Stimulated activated CD4-positive, alpha-beta T cell treated with anti-CD3 and anti-CD28 coated beads, Interleukin-1b, Interleukin-23, amount 100 ng/mL, for 1 hour (primary cell): ENCODE measurements around the gene TP63.

ENCODE experiments used
- DNase-seq, 2 donors: peaks; one replicate each; pipeline ENCODE4 v3.0.0-alpha.2; 2020; ENCODE audit warnings: low read depth in 2 of 2

Gene TP63

DNA sequence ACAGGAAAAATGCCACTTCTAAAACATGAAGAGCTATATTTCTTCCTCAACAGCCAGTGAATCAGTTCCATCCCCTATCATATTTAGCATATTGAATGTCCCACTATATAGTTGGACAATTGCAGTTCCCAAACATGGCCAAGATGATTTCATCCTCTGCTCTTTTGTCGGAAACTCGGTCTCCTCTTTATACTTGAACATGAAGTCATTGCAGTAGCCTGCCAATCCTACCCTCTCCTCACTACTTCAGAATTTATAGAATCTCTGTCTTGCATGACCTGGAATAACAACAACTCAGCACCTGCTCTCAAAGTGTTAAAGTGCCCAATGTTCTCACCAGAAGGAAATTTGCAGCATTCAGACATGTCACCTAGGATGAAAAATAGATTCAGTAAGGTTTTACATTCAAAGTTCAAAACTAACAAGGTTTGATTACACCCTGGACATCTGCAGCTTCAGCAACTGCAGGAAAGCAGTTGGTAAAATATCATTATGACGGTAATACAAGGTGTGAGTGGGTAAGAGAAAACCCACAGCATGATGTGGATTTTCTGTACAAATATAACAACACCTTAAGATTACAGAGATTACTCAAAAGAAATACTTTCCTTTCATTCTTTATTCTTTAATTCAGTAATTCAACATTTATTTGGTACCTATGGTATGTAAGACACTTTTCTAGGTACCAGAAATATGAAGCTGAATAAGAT is 52.5 kb downstream of the TP63 start:
- DNase-seq = no peak

DNA sequence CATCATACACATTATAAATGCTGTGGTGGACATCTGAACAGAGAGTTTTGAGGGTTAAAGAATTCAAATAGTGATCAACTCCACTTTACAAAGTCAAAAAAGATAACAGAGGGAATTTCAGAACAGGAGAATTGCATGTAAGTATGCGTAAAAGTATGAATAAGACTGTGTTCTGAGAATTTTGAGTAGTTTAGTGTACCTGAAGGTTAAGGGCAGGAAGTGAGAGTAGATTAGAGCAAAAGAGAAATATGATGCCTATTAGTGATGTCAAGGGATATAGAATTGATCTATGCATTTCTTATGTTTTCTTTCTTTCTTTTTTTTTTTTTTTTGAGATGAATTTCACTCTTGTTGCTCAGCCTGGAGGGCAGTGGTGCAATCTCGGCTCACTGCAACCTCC is 53.1 kb downstream of the TP63 start:
- DNase-seq = no peak

DNA sequence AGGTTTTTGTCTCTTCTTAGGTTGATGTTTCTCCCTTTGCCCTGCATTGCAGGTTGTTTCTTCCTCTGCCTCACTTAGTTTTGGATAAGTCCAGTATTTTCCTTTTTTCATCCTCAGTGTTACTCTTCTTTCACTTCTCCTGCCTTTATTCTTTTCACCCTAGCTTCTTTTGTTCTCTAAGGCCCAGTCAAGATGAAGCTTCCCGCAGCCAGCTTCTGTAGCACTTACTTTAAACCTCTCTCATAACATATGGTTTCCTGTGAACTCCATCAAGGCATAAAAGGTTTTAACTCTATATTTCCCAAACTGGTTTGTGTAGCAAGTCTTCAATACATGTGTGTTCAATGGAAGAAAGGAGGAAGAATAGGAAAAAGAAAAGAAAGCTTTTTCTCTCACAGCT is 54.1 kb downstream of the TP63 start:
- no peak for DNase-seq

DNA sequence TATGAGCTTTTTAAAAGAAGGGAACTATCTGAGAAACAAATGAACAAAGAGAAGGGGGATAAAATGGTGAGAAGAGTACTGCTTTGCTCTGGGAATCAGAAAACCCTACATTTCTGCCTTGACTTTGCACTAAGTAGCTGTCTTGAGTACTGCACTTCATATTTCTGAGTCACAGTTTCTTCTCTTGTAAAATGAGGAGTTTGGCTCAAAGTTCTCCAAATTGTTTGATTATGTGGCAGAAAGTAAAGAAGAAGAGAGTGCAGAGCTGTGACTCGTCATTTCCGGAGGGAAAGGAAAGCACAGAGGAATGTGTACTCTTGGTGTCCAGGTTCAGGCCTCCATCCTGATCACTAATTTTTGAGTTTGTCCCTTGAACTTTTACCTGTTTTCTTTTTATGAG is 54.7 kb downstream of the TP63 start:
- no peak for DNase-seq

DNA sequence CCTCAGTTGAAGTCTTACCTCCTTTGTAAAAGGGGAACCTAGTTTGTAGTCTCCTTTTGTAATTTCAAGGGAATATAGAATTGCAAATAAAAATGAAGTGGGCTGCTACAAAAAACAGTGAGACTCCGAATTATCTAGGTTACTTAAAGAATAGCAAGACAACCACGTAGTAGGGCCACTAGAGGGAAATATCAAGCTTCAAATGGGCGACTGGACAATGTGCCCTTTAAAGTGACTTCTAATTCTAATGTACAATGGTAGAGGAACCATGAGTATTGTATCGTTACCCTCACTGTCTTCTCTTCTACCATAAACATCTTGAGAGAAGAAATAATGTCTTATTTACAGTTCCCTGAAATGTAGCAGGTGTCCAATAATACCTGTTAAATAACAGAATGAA is 56.3 kb downstream of the TP63 start:
- no peak for DNase-seq

DNA sequence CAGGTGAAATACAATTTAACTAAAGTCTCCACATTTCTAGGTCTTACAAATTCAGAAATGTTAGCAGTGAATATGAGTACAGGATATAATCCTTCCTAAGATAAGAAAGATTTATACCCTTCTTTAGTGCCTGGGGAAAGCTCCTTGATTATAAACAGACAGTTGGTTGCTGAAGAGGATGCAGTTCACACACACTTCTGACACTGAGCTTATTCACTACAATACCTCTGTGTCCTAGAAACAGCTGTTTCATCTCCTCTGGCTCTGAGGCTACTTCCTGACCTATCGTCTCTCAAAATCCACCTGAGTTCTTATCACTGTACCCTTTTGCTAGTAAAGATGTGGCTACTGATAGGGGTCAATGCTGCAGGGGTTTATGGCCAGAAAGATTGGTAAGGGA is 57.1 kb downstream of the TP63 start:
- no peak for DNase-seq

DNA sequence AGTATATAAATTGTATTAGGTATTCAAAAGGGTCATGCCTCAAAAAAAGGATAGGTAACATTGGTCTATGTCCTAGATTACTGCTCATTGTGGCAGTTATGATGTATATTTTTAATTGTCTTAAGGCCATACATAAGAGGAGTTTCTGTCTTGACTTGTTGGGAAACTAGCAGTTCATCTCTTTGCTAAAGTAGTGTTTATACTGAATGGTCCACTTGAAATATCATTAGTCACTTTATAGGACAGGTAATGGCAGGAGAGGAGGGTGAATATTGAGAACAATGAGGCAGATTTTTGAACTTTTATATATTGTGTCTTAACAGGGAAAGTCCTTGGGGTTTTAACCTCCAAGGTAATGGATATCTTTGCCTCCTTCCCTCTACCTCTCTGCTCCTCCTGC is 58.4 kb downstream of the TP63 start:
- DNase-seq = no peak

DNA sequence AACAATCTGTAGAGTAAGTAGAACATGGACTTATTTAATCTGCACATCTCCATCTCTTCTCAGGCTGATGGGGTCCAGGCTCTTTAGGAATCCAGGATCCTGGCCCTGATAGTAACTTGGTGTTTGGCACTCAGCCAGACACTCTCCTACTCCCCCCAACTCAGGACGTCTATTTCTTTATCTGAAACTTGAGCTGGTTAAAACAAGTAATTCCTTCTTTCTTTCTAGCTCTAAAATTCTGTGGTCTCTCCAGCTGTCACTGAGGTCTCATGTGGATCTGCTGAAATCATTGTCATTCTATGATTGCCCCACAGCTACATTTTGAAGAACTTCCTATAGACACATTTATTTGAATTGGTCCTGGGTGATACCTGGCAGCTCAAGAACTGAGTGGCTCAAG is 59.0 kb downstream of the TP63 start:
- no peak for DNase-seq

DNA sequence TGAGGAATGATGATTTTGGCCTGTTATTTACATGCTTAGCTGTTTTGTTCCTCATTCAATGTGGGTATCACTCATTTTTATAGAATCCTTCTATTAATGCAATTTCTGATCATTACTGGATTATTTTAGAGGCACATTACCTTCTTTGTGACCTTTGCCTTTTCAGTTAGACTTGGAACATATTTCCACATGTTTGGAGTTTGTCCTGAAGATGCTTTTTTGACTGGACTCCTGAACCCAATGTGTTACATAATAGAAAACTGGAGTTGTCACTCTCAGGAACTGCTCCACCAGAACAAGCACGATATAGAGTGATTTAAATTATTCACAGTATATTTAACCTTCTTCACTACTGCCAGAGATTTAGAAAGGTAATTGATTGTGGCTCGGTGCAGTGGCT is 59.5 kb downstream of the TP63 start:
- no peak for DNase-seq

DNA sequence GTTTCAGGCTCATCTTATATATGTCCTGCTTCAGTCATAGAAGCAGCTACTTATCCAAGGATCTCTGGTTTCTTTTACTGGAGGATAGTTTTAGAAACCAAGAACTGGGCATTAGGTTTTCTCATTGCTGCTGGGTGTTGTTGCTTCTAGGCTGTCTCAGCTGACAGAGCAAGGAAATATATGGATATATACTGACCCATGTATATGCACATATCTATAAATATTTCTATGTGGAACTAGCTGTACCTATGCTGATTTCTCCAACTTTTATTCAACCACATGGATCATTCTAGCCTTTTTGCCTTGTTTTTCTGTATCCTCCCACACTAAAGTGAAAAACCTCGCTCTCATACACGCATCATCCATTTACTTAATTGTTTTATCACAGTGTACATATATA is 64.2 kb downstream of the TP63 start:
- no peak for DNase-seq

DNA sequence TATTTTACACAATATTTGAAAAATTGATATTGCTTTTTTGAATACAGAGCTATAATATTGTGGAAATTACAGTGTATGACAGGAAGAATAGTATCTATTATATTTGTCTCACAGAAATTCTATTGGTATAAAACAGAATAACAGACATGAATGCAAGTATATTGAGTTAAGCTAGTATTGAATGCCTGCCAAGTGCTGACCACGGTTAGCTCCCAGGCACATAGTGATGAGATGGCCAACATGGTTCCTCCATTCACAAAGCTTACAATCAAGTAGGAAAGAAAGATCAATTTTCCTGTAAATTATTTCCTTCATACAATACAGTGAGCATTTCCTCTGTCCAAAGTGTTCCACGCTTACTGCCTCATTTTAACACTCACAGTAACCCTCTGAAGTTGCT is 67.6 kb downstream of the TP63 start:
- DNase-seq = no peak

DNA sequence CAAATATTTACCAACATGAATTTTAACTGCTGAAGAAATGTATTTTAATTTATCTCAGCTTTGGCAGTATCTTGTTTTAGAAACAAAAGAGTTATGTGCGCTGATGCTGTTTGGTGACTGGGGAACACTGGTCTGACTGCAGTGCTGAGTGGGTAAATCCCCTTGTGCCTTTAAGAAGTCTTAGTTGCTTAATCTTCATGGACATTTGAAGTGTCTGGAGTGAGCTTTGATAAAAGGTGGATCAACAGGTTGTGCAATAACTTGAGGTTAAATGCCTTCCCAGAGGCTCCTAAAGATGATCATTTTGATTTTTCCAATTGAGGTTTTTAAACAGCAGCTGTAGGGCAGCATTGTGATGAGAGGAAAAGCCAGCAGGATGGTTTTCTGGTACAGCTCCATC is 68.7 kb downstream of the TP63 start:
- no peak for DNase-seq

DNA sequence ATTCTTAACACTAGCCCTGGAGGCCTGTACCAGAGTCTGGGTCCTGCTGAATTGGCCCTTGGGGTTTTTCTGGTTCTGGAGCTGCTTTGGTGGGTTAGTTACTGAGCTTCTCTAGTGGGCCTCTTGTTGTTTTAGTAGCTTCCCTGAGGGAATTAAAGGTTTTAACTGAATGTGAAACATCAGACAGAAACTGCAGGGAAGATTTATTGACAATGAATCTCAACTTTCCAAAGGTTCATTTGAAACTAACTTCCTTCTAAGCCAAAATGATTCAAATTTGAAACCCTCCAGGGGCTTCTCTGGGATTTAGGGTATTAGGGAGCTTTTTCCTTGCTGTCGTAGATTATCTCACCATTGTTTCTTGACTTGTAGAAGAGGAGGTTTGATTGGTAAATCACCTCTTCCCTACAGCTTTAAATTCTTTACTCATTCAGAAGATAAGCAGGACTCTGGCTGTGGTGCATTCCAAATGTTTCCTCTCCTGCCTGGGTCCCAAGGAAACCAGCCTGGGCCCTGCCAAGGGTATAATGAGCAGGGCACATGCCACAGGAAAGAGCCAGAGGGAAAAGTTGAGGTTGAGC is 71.0 kb downstream of the TP63 start:
- no peak for DNase-seq

DNA sequence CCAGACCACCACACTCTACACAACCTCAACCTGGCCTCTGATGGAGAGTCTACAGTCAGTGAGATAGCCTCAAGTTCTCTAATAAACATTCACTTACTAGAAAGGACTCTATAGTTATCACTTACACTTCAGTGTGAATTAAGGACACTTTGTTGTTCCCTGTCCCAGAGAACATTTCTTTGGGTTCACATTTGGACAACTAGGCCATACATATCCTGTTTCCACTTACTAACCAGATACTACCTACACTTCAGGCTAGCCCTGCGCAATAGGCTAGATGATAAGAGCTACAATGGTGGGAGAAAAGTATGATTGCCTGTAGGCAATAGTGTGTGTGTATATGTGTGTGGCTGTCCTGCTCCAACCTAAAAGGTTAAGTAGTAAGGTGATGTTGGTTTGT is 72.7 kb downstream of the TP63 start:
- DNase-seq = no peak

DNA sequence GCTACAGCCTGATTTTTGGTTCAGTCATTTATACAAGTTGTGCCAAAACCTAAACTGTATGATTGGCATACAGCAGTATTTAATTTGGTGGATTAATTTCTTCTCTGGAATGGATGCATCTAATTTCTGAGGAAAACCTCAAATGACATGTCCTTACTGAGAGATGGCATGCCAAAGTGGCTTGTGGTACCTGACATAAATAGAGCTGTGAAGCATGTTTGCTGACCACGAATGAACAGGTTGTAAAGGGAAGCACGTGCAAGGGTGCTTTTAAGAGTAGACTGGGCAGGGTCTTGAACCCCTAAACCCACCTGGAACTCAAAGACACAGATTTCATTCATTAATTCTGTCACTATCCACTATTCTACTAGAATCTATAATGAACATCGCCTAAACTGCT is 77.2 kb downstream of the TP63 start:
- no peak for DNase-seq

DNA sequence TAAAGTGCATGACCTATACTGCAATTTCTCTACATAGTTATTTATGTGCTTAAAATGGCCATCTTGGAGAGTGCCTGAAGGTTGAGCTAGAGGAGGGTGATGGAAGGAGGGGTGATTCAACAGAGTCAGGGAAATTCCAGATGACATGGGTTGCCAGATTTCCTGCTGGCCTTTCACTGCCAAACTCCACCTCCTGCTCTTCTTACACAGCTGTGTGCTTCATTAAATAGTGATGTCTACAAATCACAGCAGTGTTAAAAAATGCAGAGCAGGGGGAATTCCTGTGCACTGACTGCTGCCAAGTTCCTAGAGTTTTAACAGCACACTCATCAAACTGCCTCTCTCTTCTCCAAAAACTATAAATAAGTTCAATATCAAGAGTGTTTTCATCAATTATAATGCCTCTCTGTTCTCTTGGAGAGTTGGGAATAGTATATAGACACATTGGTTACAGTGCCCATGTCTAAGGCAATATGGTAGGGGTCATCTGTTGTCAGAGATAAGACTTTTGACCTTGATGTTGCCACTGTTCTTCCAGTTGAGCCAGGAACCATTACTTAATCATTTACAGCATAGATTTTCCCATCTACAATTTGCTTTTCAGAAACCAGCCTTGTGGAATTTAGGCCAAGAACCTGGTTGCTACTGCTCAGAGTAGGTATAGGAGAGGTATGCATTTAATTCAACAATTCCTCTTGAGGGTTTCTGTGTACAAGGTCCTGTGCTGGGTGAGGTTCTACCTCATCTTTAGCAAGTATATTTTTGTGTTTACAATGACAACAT is 79.6 kb downstream of the TP63 start:
- no peak for DNase-seq

DNA sequence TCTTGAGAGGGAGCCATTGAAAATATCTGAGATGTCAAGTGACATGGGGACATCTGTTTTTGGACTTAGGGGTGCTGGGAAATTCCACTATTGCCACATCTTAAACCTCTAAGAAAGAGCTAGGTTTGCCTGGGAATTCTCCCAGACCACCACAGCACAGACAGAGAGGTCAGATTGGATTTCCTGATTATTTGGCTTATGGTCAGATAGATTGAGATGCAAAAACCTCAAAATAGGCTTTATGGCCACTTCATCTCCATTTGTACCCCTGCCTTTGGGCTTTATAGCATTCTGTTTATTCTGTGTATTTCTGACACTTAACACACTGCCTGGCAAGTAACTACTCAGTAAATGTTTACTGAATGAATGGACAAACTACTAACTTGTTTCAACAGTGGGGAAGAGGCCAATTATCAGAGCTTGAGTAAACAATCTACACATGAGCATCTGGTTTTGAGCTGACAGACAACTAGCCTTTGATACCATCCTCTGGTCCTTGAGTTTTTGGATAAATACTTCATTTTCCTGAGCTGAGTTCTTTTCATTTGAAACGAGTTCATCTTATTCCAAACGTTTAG is 81.8 kb downstream of the TP63 start:
- no peak for DNase-seq

DNA sequence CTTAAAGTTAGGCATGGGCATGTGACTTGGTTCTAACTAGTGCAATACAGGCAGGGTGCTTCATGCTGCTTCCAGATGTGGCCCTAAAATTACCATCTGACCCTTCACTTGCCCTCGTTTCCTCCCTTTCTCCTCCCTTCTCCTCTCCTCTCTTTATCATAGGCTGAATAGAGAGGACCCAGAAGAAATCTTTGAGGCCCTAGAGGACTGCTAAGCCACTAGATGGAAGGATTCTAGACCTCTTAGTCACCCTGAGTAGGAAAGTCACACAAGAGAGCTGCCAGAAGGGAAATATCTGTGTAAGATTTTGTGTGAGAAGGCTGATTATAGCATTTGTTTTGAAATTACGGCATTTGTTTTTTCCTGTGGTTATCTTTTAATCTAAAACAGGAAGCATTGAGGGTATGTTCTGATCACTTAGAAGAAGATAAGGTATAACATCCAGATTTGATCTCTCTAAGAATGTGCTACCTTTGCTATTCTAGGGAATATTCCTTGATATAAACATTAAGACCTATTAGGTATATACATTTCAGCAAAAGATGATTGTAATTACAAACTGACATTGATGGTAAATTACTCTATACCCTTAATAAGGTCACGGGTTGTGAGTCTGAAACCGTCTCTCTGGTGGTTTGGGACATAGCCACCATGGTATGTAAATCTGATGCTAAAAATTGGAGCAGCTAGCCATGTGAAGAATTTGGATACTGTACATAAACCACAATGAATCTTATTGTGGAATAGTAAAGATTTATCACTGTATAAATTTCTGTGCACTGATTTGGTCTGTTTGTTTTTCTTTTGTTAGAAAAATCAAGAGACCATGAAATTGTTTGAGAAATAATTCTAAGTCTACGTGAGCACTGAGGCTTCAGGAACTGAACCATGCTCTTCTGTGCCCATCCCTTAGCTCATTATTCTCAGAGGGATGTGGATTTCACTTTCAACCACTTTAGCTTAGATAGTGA is 84.1 kb downstream of the TP63 start:
- no peak for DNase-seq

DNA sequence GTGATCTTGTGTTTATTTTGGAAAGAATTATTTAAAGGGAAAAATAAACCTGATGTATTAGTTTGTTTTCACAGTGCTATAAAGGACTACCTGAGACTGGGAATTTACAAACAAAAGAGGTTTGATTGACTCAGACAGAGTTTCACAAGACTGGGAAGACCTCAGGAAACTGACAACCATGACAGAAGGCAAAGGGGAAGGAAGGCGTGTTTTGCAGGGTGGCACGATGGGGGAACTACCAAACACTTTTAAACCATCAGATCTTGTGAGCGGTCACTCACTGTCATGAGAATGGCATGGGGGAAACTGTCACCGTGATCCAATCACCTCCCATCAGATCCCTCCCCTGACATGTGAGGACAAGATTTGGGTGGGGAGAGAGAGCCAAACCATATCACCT is 87.0 kb downstream of the TP63 start:
- no peak for DNase-seq

DNA sequence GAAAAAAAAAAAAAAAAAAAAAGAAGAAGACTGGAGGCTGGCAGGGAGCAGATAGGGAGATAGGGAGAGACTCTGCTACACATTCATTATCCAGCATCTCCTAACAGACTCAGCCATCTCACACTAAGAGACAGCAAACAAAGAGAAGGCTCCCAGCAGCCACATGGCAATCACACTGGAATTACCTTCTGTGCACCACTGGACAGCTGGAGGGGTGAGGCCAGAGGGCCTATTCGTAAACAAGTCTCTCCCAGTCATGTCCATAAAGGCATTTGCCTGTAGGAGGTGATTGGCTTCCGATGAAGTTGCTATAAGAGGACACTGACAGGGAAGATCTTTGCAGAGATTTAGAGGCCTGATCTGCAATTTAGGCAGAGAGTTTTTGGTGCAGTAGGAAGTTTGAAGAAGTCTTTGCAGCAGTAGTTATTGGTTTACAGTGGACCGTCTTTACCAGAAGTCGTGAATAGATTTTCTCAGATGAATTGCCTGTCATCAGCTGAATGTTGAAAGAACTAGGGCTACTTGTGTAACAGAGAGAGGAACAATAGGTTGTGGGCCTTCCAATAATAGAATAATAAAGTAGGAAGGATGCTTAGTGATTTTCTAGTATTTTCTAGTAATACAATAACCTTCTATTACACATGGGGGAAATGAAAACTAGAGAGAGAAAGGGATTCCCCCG is 89.7 kb downstream of the TP63 start:
- no peak for DNase-seq
